Measurements from ENCODE around the gene ZFAND3.
A peak's percentile ranks its signal among the peaks of the same experiment; 100 is the strongest.
"Not testable (repeated sequence)": the region's sequence is repeated elsewhere in the genome, so short reads cannot be mapped to it uniquely, and the experiment has no call there.

Gene ZFAND3

GRCh38 chr6:37972994-37973757 lies 153.6 kb downstream of the ZFAND3 start:
- DNase-seq (ENCODE audit: low read depth in 2 of 2), result no peak

- no peak for DNase-seq (ENCODE audit: low read depth in 2 of 2)
These were observed 154.9 kb downstream of the ZFAND3 start for GRCh38 chr6:37974381-37974780.

- DNase-seq (ENCODE audit: low read depth in 2 of 2), result no peak
These were observed 155.4 kb downstream of the ZFAND3 start for GRCh38 chr6:37974943-37975342.

- no peak for DNase-seq (ENCODE audit: low read depth in 2 of 2)
These were observed 158.2 kb downstream of the ZFAND3 start for GRCh38 chr6:37977715-37978114.

DNA sequence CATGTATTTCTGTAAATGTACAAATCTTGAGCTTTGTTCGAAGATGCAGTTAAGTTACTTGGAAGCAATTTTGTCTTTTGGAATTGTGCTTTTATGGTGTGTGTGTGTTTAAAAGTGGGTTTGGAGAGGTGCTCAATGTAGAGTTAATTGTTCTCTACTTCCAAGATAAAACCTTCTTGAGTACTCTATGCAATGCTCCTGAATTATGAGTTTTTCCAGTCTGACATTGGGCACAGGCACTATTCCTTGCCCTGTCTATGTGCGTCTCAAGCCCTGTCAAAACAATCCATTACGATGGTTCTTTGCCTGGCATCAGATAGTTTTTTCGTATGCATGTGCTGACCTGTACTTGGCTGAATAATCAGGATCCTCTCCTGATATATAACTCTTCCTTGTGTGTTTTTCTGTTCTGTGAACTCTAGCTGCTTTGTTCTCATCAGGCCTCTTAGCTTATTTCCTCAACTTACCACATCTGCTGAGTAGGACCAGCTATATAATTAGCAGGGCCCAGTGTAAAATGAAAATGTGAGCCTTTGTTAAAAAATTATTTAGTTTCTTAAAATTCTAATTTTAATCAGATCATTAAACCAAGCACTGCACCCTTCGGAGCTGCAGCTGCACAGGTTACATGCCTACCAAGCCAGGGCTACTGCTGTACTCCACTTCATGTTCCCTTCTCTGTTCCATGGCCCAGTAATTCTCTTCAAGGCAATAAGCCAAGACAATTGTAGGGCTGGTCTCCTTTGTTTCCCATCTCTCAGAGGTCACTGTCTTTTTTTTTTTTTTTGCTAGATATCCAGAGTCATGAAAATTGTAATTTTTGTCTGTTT lies 160.1 kb downstream of the ZFAND3 start:
- no peak for DNase-seq (ENCODE audit: low read depth in 2 of 2)

DNA sequence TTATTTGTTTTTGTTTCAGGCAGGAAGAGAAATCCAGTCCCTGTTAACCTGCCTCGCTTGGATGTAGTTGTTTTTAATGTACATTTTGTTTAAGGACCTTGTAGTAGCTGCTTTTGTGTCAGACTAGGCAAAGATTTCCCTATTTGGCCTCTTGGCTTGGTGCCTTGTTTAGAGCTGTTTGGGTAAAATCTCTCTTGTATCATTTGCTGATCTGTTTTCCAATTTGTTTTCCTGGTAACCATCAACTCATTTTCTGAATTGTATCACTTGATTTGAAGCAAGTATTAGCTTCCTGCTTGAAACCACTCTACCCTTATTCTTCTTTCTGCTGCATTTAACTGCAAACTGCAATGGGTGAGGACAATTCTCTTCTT lies 160.7 kb downstream of the ZFAND3 start:
- DNase-seq (ENCODE audit: low read depth in 2 of 2), result no peak

- DNase-seq (ENCODE audit: low read depth in 2 of 2), result no peak
These were observed 162.1 kb downstream of the ZFAND3 start for GRCh38 chr6:37981626-37982025.

DNA sequence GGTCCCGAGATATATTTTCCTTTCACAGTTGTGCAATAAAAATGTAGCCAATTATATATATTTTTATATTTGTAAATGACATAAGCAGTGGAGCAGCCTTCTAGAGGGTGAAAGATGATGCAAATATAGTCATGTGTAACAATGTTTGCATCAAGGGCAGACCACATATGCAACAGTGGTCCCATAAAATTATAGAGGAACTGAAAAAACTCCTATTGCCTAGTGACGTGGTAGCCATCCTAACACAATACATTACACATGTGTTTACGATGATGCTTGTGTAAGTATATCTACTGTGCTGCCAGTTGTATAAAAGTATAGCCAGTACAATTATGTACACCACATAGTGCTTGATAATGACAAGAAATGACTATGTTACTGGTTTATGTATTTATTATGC lies 162.8 kb downstream of the ZFAND3 start:
- DNase-seq (ENCODE audit: low read depth in 2 of 2), result no peak

GRCh38 chr6:37983720-37984501 lies 164.4 kb downstream of the ZFAND3 start:
- no peak for DNase-seq (ENCODE audit: low read depth in 2 of 2)

DNA sequence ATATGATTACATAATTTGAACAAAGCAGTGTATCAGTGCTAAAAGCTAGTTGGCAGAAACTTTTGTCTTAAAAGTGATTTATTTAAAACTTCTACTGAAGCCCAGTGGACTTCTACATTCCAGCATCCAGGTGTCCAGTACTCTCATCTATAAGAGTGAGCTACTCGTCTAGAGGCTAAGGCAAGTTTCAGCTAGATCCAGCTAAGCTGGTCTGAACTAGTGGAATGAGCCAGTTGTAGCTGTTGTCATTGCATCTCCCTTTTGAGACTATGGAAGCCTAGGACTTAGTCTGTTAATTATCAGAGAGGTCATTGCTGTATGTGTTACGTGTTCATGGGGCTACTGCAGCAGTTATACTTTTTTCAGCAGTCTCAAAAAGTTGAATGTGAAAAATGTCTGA lies 165.1 kb downstream of the ZFAND3 start:
- DNase-seq (ENCODE audit: low read depth in 2 of 2), result no peak

DNA sequence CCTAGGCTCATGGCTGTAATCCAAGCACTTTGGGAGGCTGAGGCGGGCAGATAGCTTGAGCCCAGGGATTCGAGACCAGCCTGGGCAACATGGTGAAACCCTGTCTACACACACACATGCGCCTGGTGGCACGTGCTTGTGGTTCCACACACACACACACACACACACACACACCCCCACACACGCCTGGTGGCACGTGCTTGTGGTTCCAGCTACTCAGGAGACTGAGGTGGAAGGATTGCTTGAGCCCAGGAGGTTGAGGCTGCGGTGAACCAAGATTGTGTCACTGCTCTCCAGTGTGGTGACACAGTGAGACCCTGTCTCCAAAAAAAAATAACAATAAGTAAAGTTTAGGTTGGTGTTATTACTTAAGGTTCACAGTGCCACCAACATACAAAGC lies 165.8 kb downstream of the ZFAND3 start:
- DNase-seq (ENCODE audit: low read depth in 2 of 2), result peak; percentile 40 to 42

GRCh38 chr6:37987018-37987417 lies 167.5 kb downstream of the ZFAND3 start:
- no peak for DNase-seq (ENCODE audit: low read depth in 2 of 2)

- DNase-seq (ENCODE audit: low read depth in 2 of 2), result no peak
These were observed 168.0 kb downstream of the ZFAND3 start for GRCh38 chr6:37987559-37987958.

GRCh38 chr6:37988127-37988526 lies 168.6 kb downstream of the ZFAND3 start:
- no peak for DNase-seq (ENCODE audit: low read depth in 2 of 2)

DNA sequence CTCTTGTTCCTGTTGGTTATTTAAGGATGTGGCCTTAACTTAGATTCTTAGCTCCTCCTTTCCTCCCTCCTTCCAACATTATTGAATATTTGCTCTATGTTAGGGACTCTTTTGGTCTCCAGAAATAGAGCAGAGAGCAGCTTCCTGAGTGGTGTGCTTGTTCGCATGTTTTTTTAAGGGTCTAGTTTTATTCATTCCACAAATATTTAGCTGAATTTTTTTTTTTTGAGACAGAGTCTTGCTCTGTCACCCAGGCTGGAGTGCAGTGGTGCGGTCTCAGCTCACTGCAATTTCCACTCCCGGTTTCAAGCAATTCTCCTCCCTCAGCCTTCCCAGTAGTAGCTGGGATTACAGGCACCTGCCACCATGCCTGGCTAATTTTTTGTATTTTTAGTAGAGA lies 169.2 kb downstream of the ZFAND3 start:
- no peak for DNase-seq (ENCODE audit: low read depth in 2 of 2)

DNA sequence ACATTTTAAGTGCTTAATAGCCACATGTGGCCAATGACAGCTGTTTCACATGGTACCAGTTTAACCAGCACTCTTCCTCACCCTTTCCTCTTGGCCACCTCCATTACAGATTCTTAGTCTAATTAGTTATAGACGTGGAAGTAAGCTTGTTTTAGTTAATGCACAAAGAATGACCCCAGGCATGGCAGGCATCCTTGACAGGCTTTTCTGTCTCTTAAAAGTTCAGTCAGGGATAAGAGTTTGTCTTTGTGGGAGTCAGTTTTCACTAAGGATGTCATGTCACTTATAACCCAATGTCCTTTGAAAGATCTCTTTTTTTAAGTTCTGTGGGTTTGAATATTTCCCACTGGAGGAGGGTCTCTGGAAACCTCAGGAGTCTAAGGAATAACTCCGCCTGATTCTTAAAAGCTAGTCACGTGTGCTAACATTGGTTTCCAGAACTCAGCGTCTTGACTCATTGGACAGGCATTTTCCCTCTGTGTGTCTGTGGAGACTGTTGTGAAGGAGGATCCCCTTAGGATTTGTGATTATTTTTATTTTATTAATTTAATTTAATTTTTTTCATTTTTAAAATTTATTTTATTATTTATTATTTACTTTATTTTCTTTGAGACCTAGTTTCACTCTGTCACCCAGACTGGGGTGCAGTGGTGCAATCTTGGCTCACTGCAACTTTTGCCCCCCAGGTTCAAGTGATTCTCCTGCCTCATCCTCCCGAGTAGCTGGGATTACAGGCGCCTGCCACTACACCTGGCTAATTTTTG lies 171.4 kb downstream of the ZFAND3 start:
- no peak for DNase-seq (ENCODE audit: low read depth in 2 of 2)

DNA sequence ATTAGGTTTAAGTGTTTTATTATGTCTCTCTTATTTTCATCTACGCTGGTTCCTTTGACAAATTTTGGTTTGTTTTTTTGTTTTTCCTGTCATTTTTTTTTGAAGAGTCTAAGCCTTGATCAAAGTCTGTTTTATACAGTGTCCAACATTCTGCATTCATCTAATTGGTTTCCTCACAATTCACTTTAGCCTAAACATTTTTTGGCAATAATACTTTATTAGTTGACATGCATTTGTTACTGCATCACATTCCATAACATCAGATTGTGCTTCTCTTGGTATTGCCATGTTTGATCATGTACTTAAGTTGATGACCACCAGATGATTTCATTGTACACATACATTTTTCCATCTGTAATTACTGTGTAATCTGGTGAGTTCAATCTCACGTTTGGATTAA lies 173.2 kb downstream of the ZFAND3 start:
- DNase-seq (ENCODE audit: low read depth in 2 of 2), result no peak

- not testable (repeated sequence) for DNase-seq (ENCODE audit: low read depth in 2 of 2)
These were observed 173.7 kb downstream of the ZFAND3 start for GRCh38 chr6:37993194-37993593.

- DNase-seq (ENCODE audit: low read depth in 2 of 2), result no peak
These were observed 174.1 kb downstream of the ZFAND3 start for GRCh38 chr6:37993596-37993995.

DNA sequence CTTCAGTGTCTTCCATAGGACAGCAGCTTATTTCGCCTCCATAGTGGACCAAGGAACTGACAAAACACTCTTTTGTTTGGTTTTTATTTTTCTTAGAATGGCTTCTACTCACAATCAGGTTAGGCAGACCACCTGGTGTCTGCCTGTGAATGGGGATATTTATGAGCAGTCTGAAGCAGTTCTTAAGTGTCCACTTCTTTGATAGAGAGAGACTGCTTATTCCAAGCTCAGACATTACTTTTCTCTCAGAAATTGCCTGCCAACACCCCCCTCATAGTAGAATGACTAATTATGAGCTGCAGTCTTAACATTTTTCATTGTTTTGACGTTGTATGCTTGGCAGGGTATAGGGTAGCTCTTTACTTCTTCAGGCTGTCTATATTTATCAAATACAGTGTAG lies 174.7 kb downstream of the ZFAND3 start:
- no peak for DNase-seq (ENCODE audit: low read depth in 2 of 2)

DNA sequence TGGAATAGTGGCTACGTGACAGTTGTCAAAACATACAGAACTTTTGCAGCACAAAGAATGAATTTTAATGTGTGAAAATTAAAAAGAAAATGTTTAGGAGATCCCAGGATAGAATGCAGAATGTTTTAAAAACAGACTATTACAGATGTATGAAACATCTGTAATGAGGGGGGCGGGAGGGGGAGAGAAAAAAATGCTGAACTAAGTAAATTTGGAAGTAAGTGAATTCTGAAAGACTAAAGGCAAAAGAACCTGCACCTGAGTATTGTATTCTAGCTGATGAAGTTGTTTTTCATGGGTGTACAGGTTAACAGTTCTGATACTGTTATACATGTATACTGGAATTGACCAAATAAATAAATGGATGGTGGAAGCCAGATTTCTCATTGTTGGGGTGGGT lies 178.8 kb downstream of the ZFAND3 start:
- no peak for DNase-seq (ENCODE audit: low read depth in 2 of 2)

- DNase-seq (ENCODE audit: low read depth in 2 of 2), result no peak
These were observed 181.9 kb downstream of the ZFAND3 start for GRCh38 chr6:38001386-38001785.

Data from stimulated activated CD8-positive, alpha-beta memory T cell treated with anti-CD3 and anti-CD28 coated beads, Interleukin-15, amount 100 ng/mL, for 48 hours (primary cell).